Kidney (tissue), 14 donors: ENCODE data around the gene NANS. TPM values are rescaled to one million over a fixed set of nuclear protein-coding genes. Genes with fewer than 3 reads are reported as not detected.
"Not testable (repeated sequence)": the region's sequence is repeated elsewhere in the genome, so short reads cannot be mapped to it uniquely, and the experiment has no call there.

Experiments used
- DNase-seq, 5 donors: peaks; one replicate each; pipeline ENCODE4 v3.0.0-alpha.2; 2013 to 2020
- FAIRE-seq: peaks from 2 replicates; lab custom pipeline; 2012; peaks lifted over from hg19 to GRCh38; lab: Jason Lieb, UNC
- H3K27ac ChIP-seq, 2 donors: one replicate each; pipeline ENCODE4 v1.7.0; 2013; ENCODE audit warnings: low read depth in 2 of 2, low read length in 2 of 2, inconsistent platforms in 1 of 2
- H3K27me3 ChIP-seq: one replicate; pipeline ENCODE4 v1.7.1; 2013; ENCODE audit warnings: low read length, inconsistent platforms; ENCODE audit not compliant: control insufficient read depth, insufficient read depth
- H3K36me3 ChIP-seq, 3 donors: one replicate each; pipeline versions ENCODE4 v1.7.0 to v1.7.1; 2013; ENCODE audit warnings: low read length in 3 of 3, control low read depth in 1 of 3, inconsistent platforms in 1 of 3; ENCODE audit not compliant: insufficient read depth in 3 of 3, control insufficient read depth in 2 of 3
- H3K4me1 ChIP-seq, 3 donors: one replicate each; pipeline versions ENCODE4 v1.7.0 to v1.7.1; 2013; ENCODE audit warnings: low read length in 3 of 3, inconsistent platforms in 1 of 3, low read depth in 1 of 3; ENCODE audit not compliant: control insufficient read depth in 2 of 3, insufficient read depth in 2 of 3
- H3K4me3 ChIP-seq, 3 donors: one replicate each; pipeline versions ENCODE4 v1.7.0 to v1.8.1; 2013; ENCODE audit warnings: low read length in 3 of 3, control low read depth in 1 of 3, inconsistent platforms in 1 of 3
- H3K9ac ChIP-seq, 3 donors: one replicate each; pipeline versions ENCODE4 v1.7.0 to v1.7.1; 2013; ENCODE audit warnings: low read length in 3 of 3, control low read depth in 1 of 3, inconsistent platforms in 1 of 3
- H3K9me3 ChIP-seq, 3 donors: one replicate each; pipeline versions ENCODE4 v1.7.0 to v1.7.1; 2013; ENCODE audit warnings: low read length in 3 of 3, control low read depth in 1 of 3, inconsistent platforms in 1 of 3; ENCODE audit not compliant: control insufficient read depth in 2 of 3, insufficient read depth in 1 of 3
- intact Hi-C: fragments of 100-400 bp; cut with DNase I; formaldehyde crosslinking; loops from one replicate; pipeline ENCODE4 v1.11.1; 2022
- polyA plus RNA-seq: library from polyadenylated mRNA; stranded (reverse); fragments of 350-450 nt; fragmentation: Illumina TruSeq; extraction: RNeasy Lipid Tissue Mini Kit (QIAGEN cat#74804); gene quantifications from one replicate; pipeline ENCODE4 v1.2.3, GENCODE V29; 2014; ENCODE audit warnings: low read depth, low replicate concordance; ENCODE audit not compliant: insufficient read depth
- total RNA-seq: library from RNA; stranded (reverse); fragmentation: NEBNext Ultra II Directional; extraction: Animal tissue kit (Norgen Biotek cat#: 25700); gene quantifications from one replicate; pipeline ENCODE4 v1.2.1, GENCODE V29; 2021
- TF ChIP-seq, protein P1 (sequence below): IDR thresholded peaks from 3 replicates; pipeline ENCODE4 v1.5.1; 2012; ENCODE audit warnings: mild to moderate bottlenecking, moderate library complexity, borderline replicate concordance; ENCODE audit not compliant: insufficient read depth; ENCODE audit errors: extremely low read depth
- donor health status: control.
- donor health status: control.
- donor health status: control.
- donor health status: control.
- donor health status: control.
- donor health status: DM: yes; HTN: yes; CAD: no.
- donor health status: Normal renal cell carcinoma (clear cell type).

NANS gene
- total and polyA plus RNA-seq, 2 donors from 2014 or later = 35.8 to 47.7 TPM

DNA sequence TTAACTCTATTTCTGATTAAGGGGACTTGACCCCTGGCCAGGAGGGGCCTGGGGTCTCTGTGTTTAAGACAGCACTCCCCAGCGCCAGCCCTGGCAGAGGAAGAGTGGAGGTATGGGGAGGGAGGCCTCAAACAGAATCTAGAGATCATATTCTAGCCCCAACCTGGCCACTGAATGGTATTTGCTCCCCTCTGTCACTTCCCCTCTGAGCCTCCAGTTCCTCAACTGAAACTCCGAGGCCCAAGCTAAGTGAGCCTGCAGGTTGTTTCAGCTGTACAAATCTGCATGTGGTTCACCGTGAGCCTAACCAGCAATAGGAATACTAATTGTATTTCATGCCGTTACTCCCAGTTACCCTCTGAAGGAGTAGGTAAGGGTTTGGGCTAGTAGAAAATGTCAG lies 37.4 kb upstream of the NANS start:
- no peak for FAIRE-seq

DNA sequence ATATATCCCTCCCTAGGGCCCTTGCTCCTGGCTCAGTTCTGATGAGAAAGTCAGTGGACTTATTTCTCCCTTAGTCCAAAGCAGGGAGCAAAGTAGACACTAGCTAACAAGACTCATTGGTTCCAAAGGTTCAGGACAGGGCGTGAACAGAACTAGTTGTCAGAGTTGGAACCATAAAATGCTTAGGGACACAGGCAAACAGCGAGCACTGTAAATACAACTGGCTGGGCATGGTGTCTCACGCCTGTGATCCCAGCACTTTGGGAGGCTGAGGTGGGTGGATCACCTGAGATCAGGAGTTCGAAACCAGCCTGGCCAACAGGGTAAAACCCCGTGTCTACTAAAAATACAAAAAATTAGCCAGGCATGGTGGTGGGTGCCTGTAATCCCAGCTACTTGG lies 36.7 kb upstream of the NANS start:
- H3K27ac ChIP-seq, FAIRE-seq: not testable (repeated sequence)

More for the DNA sequence above, 37.4 kb upstream of the NANS start:
- Histone ChIP-seq H3K4me1 (no peaks in the 10 kb centered on the region), H3K27ac (no peak overlapping the region), H3K4me3 (no peak overlapping the region), H3K9ac (no peak overlapping the region), H3K36me3 (peaks cover 0 to 29% (median 13%) of the 10 kb centered on the region in 3 donors), H3K27me3 (no peaks in the 10 kb centered on the region), H3K9me3 (no peaks in the 10 kb centered on the region)
- intact Hi-C loops = no loop called here
- no peak for DNase-seq
- TF ChIP-seq, protein P1, sequence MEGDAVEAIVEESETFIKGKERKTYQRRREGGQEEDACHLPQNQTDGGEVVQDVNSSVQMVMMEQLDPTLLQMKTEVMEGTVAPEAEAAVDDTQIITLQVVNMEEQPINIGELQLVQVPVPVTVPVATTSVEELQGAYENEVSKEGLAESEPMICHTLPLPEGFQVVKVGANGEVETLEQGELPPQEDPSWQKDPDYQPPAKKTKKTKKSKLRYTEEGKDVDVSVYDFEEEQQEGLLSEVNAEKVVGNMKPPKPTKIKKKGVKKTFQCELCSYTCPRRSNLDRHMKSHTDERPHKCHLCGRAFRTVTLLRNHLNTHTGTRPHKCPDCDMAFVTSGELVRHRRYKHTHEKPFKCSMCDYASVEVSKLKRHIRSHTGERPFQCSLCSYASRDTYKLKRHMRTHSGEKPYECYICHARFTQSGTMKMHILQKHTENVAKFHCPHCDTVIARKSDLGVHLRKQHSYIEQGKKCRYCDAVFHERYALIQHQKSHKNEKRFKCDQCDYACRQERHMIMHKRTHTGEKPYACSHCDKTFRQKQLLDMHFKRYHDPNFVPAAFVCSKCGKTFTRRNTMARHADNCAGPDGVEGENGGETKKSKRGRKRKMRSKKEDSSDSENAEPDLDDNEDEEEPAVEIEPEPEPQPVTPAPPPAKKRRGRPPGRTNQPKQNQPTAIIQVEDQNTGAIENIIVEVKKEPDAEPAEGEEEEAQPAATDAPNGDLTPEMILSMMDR = no peak

DNA sequence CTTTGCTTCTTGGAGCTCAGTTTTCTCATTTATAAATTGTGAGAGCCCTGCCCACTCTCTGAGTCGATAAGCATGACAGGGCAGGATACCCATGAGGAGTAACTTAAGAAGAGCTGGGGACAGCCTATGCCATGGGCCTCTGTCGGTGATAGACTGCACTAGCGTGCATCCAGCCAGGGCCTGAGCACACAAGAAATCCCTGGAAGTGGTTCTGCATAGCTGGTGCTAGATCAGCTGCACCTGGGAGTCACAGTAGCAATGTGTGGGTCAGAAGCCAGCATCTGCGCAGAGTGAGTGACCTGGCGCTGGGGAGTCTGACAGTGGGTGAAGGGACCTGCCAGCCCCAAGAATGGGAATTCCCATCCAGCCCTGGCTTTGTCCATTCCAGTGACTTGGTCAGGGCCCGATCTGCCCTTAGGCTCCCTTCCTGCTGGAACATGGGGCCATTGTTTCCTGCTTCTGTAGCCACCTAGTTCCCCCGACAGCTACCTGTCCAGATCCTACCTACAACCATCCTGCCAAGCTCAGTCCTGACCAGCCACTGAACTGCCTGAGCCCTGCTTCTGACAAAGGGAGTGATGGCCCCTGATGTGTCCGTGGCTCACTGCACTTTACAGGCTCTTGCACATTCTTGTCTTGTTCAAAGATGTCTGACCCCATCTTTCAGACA lies 35.9 kb upstream of the NANS start:
- no peak overlapping the region for H3K27ac ChIP-seq
- intact Hi-C loops = no loop called here
- peak in 4 of 5 donors; percentile 55 to 69 (median 64) for DNase-seq
- no peak overlapping the region for H3K9ac ChIP-seq
- no peaks in the 10 kb centered on the region for H3K9me3 ChIP-seq
- H3K4me1 ChIP-seq = no peaks in the 10 kb centered on the region
- no peak overlapping the region for H3K4me3 ChIP-seq
- no peak for FAIRE-seq
- TF ChIP-seq, protein P1 = no peak
- peaks cover 0 to 29% (median 10%) of the 10 kb centered on the region in 3 donors for H3K36me3 ChIP-seq
- no peaks in the 10 kb centered on the region for H3K27me3 ChIP-seq

More for the DNA sequence above, 36.7 kb upstream of the NANS start:
- H3K27me3 ChIP-seq, H3K9me3 ChIP-seq, intact Hi-C loops, H3K4me1 ChIP-seq, H3K9ac ChIP-seq, DNase-seq, H3K4me3 ChIP-seq: not testable (repeated sequence)
- H3K36me3 ChIP-seq = peaks cover 0 to 29% (median 10%) of the 10 kb centered on the region in 3 donors

DNA sequence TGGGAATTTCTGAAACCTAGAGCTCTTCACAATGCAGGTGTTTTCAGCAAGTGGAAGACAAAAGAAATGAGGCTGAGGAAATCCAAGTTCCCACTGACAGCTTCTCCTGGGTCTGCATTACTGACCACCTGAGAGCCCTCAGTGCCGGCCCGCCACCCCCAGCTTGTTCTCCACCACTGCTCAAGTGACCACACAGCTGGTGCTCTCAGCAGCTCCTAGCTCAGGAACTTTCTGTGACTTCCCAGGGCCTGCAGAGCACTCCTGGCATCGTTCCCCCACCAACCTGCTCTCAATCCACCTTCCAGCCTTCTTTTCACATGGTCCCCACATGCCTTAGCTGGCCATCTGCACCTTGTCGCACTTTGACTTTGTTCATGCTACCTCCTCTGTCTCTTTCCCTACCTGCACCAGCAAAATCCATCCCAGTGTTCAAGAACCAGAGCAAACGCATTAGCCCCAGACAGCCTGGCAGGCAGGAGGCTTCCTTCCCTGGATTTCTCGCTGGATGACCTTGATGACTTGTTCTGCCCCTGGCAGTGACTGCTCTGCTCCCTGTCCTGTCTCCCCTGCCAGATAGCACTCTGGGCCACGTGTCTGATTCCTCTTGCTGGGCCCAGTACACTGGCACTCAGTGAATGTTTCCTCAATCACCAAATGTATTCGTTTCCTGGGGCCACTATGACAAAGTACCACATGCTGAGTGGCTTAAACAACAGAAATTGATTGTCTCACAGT lies 35.1 kb upstream of the NANS start:
- TF ChIP-seq, protein P1 = no peak
- Histone ChIP-seq H3K4me1 (no peaks in the 10 kb centered on the region), H3K36me3 (peaks cover 0 to 22% (median 6%) of the 10 kb centered on the region in 3 donors), H3K27ac (no peak overlapping the region), H3K9me3 (no peaks in the 10 kb centered on the region), H3K27me3 (no peaks in the 10 kb centered on the region), H3K9ac (no peak overlapping the region), H3K4me3 (no peak overlapping the region)
- no peak for FAIRE-seq
- intact Hi-C loops = no loop called here
- no peak for DNase-seq
